HEK293T (cell line): ENCODE results near the gene MVD.

Source experiments
- ELF4 ChIP-seq: fragments of 450-650 bp; IDR thresholded peaks from 2 replicates; pipeline ENCODE4 v1.6.1; 2017; ENCODE audit warnings: antibody characterized with exemption
- FOXK2 ChIP-seq: fragments of 450-650 bp; IDR thresholded peaks from 2 replicates; pipeline ENCODE4 v1.6.1; 2016; ENCODE audit warnings: mild to moderate bottlenecking
- FOXM1 ChIP-seq: fragments of 450-650 bp; IDR thresholded peaks from 2 replicates; pipeline ENCODE4 v1.6.1; 2017; ENCODE audit warnings: mild to moderate bottlenecking, borderline replicate concordance
- L3MBTL2 ChIP-seq: fragments of 450-650 bp; conservative IDR thresholded peaks from 2 replicates; pipeline ENCODE4 v1.6.1; 2016; ENCODE audit warnings: mild to moderate bottlenecking
- NFRKB ChIP-seq: fragments of 450-650 bp; IDR thresholded peaks from 2 replicates; pipeline ENCODE4 v1.6.1; 2016; ENCODE audit warnings: mild to moderate bottlenecking, moderate library complexity
- SP1 ChIP-seq: fragments of 450-650 bp; IDR thresholded peaks from 2 replicates; pipeline ENCODE4 v1.6.1; 2017
- SUZ12 ChIP-seq: fragments of 450-650 bp; IDR thresholded peaks from 2 replicates; pipeline ENCODE4 v1.6.1; 2016; ENCODE audit warnings: mild to moderate bottlenecking
- TARDBP ChIP-seq: fragments of 450-650 bp; IDR thresholded peaks from 2 replicates; pipeline ENCODE4 v1.6.1; 2016

GRCh38 chr16:88677721-88678120, 14.8 kb upstream of the MVD start:
- TF ChIP-seq NFRKB (no peak), SP1 (no peak), FOXM1 (no peak), FOXK2 (no peak), TARDBP (no peak), L3MBTL2 (no peak), ELF4 (no peak), SUZ12 (no peak)
